Activated gamma-delta T cell treated with Interleukin-2 at 50 U/mL for 16 hours (primary cell): ENCODE measurements around the gene CACNA1C.

Experiments used
- DNase-seq: peaks from one replicate; pipeline ENCODE4 v3.0.0-alpha.2; 2020

The CACNA1C gene

GRCh38 chr12:2539938-2540337, 487.2 kb downstream of the CACNA1C start:
- no peak for DNase-seq

DNA sequence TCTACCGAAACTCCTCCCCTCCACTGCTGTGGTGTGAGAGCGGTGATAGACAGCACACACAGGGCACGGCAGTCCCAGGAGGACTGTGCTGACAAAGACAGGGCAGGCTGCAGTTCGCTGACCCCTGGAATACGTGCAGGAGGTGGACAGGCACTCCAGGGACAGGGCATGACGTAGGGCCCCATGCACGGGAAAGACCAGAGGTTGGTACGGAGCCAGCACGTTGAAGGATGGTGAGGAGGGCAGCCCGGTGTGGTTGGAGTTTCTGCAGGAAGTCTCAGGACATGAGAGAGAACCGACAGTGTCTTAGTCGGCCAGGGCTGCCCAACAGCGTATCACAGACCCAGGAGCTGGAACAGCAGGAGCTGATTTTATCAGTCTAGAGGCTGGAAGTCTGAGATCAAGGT, 487.8 kb downstream of the CACNA1C start:
- DNase-seq = no peak

DNA sequence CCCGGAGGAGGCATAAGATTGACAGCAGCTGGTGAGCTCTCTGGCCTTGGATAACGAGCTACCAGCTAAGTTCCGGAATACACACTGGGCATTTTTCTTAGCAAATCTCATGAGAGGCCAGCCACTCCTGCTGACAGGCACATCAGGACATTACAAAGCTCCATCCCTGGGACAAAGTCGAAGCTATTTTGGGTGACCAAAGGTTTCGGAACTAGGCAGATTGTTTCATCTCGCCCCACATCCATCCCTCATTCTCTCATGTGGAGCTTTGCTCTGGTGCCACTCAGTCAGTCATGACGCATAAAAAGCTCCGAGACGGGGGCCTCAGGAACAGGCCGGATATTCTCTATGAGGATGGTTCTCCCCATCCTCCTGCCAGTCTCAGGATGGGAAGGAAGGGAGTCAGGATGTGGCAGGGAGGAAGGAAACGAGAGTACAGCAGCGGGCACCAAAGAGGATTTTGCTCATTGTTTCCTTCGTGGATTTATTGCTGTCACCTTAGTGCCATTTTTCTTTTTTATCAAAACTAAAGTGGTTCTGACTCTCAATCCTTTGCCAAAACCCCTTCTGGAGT, 488.9 kb downstream of the CACNA1C start:
- DNase-seq = no peak

DNA sequence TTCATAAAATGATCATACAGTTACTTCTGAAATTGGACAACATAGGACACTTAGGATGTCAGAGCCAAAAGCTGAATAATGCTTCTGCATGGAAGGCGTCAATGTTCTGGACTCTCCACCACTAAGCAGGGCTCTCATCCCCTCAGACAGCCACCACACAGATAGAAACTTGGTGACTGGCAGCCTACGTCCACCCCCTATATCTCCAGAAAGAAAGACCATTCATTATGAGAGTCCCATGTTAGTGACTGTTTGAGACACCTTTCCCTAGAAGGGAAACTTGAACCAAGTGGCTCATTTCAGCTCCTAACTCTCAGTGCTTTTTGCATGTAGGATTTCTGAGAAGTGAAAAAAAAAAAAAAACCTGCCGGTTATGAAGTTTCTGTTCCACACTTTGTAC, 491.0 kb downstream of the CACNA1C start:
- no peak for DNase-seq

GRCh38 chr12:2544230-2544629, 491.4 kb downstream of the CACNA1C start:
- no peak for DNase-seq

DNA sequence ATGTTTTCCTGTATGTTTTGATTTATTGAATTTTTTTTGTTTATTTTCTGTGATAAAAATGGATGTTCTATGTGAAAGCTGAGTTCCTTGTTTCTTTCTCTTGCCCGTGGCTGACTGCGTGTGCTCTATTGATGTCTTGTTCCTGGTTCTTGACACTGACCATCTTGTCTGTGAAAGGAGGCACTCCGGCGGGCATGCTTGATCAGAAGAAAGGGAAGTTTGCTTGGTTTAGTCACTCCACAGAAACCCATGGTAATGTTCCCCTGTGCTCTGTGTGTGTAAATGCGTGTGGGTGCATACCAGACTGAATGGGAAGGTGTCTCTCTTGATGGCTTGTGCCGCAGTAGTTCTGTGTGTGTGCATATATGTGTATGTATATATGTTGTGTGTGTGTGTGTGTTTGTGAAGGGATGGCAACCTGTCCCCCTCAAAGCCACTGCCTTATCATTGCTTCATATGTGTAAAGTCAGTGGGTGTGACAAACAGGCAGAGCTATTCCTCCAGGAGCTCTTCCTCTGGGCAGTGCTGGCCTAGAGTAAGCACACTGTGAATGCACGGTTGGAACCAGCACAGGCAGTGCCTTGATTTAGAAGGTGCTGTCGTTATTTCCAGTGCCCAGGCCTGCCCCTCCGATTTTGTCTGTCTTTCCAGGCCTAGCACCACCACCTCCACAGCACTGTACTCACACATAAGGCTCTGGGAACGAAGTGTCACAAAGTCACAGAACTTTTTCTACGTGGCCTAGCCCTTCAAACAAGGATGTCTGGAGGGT, 494.7 kb downstream of the CACNA1C start:
- DNase-seq = no peak

DNA sequence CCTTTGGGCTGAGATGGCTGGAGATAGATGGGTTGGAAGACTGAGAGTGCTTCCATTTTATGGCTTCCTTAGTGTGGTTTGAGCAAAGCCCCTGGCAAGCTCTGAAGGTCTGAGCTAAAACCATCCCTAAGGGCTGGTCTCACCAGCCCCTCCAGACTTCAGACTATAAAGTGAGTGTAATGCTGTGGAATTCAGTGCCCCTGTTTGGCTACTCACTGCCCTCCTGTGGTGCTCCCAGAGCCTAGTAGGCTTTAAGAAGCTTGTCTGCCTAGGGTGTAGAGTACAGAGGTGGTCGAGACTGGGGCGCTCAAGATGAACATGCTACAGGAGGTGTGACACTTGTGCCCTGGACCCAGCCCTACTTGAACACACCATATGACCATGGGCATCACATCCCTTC, 495.3 kb downstream of the CACNA1C start:
- DNase-seq = no peak

- DNase-seq = no peak
Observed at GRCh38 chr12:2550561-2551411, 498.0 kb downstream of the CACNA1C start.

GRCh38 chr12:2551412-2551900, 498.7 kb downstream of the CACNA1C start:
- no peak for DNase-seq

GRCh38 chr12:2552000-2552756, 499.4 kb downstream of the CACNA1C start:
- no peak for DNase-seq

DNA sequence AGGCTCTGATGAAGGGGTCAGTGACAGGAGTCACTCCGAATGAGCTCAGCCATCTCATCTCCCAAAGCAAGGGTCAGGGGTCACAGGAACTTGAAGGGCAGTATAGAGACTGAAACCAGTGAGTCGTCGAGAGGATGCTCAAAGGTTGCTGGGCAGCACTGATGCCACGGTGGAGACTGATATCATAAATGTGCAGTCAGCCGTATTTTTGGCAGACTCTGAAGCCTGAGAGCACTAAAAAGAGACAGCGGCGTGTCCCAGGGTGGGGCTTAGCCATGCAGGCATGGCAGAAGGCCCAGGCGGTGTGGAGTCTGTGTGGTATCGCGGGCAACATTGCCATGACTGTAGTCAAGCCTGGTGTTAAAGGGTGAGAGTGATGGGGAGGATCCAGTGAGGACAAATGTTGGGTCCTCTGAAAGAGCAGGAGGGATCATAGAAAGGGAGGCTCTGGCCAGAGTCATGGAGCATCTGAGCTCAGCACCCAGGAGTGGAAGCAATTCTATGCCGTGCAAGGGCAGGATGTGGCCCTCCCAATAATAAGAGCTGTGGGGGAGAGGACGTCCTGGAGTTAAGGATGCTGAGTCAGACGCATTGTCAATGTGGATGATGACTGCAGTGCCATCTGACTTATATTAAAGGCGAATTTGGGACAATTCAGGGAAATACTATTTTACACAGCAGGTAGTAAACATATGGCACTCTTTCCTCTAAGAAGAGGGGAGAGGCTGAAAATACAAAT, 500.8 kb downstream of the CACNA1C start:
- DNase-seq = no peak

DNA sequence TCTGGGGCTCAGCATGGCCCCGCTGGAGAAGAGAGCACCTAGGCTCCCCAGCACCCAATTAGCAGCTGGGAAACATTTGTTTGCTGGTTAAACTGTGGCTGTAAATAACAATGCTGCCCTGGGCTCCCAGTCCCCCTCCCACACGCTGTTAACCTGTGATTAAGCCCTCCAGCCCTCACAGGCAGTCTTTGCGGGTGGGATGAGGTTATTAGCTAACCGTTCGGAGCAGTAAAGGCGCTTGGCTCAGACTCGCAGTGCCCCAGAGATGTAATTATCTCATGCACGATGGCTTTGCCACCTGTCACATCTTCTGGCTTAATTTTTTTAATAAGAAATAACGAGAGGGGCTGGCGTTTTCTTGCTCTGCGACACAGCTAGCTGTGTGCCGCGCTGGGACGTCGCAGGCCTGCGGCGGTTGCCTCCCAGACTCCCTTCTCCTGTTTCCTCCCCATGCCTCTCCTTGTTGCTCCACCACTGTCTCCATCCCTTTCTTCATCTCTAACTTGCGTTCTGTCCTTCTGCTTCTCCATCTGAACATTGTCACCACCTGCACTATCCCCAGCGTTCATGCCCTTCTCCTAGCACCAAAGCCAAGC, 502.8 kb downstream of the CACNA1C start:
- DNase-seq = no peak

GRCh38 chr12:2557597-2557996, 504.8 kb downstream of the CACNA1C start:
- no peak for DNase-seq

GRCh38 chr12:2559931-2560330, 507.1 kb downstream of the CACNA1C start:
- DNase-seq = no peak

- no peak for DNase-seq
Observed at GRCh38 chr12:2560356-2560755, 507.6 kb downstream of the CACNA1C start.

GRCh38 chr12:2561367-2561766, 508.6 kb downstream of the CACNA1C start:
- DNase-seq = no peak

GRCh38 chr12:2562400-2562799, 509.6 kb downstream of the CACNA1C start:
- DNase-seq = no peak

DNA sequence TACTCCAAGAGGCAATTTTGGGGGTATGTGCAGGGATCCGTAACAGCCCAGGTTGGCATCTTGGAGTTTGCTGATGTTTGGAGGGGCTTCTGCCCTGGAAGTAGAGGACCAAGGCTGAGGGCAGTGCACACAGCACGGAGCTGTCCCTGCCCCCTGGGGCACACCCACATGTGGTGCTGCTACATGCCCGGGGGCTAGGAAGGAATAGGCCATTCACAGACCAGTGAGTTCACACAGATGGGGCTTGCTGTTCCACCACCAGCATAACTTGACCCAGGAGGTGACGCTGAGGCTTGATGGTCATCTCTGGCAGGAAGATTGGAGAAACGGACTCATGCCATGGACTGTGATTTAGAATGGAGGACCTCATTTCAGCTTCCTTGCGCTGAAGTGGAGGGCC, 510.9 kb downstream of the CACNA1C start:
- DNase-seq = no peak

GRCh38 chr12:2566161-2566560, 513.4 kb downstream of the CACNA1C start:
- no peak for DNase-seq

DNA sequence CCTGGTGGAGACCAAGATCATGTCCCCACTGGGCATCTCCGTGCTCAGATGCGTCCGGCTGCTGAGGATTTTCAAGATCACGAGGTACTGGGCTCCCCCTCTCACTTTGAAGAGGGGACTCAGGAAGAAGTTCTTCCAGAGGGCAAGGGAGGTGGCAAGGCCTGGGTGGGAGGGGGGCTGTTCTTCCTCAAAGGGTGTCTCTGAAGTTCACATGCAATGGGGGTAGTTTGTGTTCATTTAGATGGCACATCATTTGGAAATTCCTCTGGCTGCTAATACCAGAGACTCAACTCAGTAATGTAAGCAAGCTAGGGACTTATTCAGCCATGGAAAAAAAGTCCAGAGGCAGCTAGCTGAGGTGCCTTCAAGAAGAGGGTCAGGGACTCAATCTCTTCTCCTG, 514.9 kb downstream of the CACNA1C start:
- DNase-seq = no peak

- DNase-seq = no peak
Observed at GRCh38 chr12:2570562-2570961, 517.8 kb downstream of the CACNA1C start.
